GM21723 (cell line): Measurements from ENCODE around the gene STEAP3.
A peak's percentile ranks its signal among the peaks of the same experiment; 100 is the strongest.

Source experiments
- ATAC-seq: cut with Tn5 transposase; IDR thresholded peaks from one replicate; pipeline ENCODE4 v1.9.1; 2021; ENCODE audit warnings: mild to moderate bottlenecking, moderate library complexity; ENCODE audit not compliant: unreplicated experiment

Gene STEAP3

DNA sequence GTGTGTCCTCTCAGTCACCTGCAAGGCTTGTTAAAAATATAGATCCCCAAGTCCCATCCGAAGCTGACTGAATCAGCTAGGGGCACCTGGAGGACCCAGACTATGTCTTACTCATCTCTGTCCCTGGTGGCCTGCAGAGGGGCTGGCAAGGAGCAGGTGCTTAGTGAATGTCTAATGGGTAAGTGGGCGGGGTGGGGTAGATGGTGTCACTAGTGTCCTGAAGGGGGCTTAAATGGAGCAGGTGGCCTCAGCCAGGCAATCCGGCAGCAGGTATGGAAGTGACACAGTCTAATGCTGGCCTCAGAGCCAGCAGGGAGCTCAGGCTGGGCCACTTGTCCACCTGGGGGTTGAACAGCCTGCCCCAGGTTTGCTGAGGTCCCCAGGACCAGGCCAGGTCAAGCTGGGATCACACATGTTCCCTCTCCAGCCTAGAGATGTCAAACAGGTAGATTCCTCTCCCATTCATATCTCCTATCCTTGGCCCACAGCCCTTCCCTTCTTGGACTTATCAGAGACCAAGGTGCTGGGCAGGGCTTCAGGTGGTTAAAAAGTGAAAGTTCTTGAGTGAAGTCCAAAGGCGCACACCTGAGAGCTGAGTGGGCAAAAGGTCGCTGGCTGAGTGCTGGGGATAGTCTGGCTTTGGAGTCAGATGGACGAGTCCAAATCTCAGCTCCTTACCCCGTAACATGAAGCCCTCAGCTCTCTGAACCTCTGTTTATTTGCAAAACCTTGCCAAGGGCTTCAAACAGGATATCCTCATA lies 1.7 kb downstream of the STEAP3 start:
- ATAC-seq = no peak

GRCh38 chr2:119225926-119226325 lies 2.3 kb downstream of the STEAP3 start:
- no peak for ATAC-seq

GRCh38 chr2:119227346-119227745 lies 3.7 kb downstream of the STEAP3 start:
- ATAC-seq = no peak

- ATAC-seq = no peak
Measured at GRCh38 chr2:119228136-119228535, 4.5 kb downstream of the STEAP3 start.

DNA sequence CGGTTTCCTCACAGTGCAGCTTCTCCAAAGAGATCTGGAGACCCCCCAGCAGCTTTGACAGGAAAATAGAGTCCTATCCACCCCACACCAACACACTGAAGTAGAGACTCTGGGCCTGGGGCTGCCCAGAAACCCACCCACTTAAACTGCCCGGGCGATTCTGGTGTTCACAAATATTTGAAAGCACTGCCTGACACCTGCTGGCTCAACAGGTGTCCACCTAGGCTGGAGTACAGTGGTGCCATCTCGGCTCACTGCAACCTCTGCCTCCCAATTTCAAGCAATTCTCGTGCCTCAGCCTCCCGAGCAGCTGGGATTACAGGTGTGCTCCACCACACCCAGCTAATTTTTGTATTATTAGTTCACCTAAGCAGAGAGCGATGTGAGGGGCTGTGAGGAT lies 5.3 kb downstream of the STEAP3 start:
- no peak for ATAC-seq

- no peak for ATAC-seq
Measured at GRCh38 chr2:119229716-119230115, 6.1 kb downstream of the STEAP3 start.

DNA sequence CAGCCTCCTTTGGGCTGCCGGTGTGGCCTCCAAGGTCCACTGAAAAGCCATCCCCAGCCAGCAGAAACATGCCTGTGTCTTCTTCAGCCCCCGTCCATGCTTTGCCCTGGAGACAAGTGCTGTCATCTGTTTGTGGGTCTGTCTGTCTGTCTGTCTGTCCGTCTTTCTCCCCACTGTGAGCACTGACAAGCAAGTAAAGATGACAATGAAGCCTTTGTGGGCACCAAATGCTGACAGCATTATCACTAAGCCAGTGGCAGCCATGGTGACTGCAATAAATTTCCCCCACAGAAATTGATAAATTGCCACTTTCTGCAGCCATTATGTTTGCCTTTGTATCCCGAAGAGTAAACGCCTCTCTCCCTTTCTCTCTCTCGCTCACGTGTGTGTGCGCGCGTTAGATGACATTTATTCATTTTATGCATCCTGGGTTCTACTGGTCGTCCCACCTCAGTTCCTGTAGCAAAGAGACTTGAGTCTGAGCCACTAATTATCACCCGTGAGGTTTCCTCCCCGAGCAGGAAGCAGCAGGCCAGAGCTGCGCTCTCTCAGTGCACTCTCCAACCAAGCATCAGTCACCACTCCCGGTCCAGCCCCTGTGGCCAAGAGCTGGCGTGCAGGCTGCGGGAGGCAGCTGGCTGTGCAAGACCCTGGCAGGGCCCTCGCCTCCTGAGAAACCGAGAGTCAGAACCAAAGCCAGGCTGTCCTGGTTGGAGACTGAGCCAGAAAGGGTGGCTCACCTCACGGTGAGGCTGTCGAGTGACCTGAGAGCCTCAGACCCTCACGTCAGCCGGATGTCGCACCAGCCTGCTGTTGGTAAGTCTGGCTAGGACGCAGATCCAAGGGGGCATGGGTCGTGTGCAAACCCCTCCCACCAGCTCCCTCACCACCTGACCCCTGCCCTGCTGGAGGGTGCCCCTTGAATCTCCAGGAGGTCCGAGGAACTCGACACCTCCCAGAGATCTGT lies 6.9 kb downstream of the STEAP3 start:
- ATAC-seq = no peak

DNA sequence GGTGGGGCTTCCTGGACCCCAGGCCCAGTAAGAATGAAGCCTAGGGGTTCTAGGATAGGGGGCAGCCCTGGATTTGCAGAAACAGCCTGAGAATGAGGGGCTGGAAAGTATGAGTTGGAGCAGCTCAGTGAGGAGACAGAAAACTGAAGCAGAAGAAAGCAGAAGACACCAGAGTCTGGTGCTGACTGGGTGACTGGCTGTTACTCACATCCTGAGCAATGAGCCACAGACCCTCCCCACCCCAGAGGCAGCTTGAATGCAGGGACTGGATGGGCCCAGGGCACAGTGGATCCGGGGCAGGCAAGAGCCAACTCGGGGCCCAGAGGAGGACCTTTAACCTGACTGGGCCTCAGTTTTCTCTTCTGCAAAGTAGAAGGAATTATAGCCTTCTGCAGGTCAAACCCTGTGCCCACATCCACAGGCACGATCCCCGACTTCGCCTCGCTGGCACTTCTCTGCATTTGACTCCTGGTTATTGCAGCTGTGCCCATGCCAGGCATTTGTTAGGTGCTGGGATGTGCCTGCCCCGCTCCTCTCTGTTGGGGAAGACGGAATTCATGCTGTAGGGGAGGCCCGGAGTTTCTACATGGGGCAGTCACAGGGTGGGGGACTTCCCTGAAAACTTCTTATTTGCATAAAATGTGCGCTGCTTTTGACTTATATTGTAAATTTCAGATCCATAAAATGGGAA lies 8.5 kb downstream of the STEAP3 start:
- ATAC-seq = peak; percentile 64

GRCh38 chr2:119232666-119232993 lies 9.0 kb downstream of the STEAP3 start:
- peak; percentile 49 for ATAC-seq

- ATAC-seq = peak; percentile 29
Measured at GRCh38 chr2:119233326-119234020, 9.8 kb downstream of the STEAP3 start.

DNA sequence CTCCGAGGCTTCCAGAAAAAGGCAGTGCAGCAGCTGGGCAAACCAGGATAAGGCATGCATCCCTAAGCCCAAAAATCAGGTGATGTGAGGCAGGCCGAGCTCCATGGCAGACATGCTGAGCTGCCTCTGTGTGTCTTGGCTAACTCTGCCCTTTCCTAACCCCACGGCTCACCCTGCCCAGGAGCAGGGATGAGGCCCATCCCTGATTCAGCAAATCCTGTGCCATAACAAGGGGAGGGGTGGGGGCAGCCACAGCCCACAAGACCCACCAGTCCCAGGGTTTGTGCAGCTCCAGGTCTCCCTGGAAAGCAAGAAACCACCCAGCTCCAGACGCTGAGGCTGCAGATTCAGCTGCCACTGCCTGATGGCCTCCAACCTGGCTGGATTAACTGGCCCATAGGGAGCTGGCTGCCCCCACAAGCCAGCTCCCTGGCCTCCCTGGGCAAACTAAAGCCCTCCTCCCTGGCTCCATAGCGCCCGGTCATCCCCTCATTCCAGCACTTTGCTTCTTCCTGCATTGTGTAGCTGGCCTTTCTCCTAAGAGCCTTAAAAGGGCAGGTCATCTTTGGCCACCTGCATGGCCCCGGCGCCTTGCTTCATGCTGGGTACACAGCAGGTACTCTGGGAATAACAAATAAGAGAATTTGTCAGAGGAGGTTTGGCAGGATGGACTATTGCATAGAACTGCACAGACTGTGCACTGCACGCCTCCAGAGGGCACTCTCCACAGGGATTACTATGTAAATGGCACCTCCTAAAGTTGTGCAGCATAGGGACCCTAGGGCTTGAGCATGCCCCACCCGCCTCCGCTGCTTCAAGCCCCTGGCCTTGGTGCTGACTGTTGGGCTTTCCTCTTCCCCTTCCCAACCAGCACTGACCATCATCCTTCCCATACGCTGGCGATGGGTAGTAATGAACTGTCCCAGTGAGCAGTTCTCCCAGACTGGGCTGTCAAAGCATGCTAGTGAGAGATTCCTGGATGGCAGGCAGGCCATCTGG lies 10.7 kb downstream of the STEAP3 start:
- no peak for ATAC-seq

DNA sequence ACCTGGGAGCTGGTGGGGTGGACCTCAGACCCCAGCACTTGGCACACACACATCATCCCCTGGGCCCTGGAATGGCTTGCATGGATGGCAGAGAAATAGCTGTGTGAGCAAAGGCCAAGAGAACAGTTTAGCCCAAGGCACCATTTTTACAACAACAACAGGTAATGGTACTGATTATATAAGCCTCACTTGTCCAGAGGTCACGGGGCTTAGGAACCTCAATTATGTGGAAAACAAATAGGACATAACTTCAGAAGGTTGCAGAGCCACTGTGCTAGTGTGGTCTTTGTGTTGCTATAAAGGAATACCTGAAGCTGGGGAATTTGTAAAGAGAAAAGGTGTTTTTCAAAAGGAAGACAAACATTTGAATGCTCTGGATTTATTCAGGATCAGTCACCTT lies 13.2 kb downstream of the STEAP3 start:
- no peak for ATAC-seq

GRCh38 chr2:119240311-119241204 lies 16.9 kb downstream of the STEAP3 start:
- ATAC-seq = no peak

- no peak for ATAC-seq
Measured at GRCh38 chr2:119241205-119241532, 17.5 kb downstream of the STEAP3 start.

GRCh38 chr2:119242276-119243119 lies 18.9 kb downstream of the STEAP3 start:
- no peak for ATAC-seq

GRCh38 chr2:119243621-119244020 lies 20.0 kb downstream of the STEAP3 start:
- ATAC-seq = no peak

DNA sequence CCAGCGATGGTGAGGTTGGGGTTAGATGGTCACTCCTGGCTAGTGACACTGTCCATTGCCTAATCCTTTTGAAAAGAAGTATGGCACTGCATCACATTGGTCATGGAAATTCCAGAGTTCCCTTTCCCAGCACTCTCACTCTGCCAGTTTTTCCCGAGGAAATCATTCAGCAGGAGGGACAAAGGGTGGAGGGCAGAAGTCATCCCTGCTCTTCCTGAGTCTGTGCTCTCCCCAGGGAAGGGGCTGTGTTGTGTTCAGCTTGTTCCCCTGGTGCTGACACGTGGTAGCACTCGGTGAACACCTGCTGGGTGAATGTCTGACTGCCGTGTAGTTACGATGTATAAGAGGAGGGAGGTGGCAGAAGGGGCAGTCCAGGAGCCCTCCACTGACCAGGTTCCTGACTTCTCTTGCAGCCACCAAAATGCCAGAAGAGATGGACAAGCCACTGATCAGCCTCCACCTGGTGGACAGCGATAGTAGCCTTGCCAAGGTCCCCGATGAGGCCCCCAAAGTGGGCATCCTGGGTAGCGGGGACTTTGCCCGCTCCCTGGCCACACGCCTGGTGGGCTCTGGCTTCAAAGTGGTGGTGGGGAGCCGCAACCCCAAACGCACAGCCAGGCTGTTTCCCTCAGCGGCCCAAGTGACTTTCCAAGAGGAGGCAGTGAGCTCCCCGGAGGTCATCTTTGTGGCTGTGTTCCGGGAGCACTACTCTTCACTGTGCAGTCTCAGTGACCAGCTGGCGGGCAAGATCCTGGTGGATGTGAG lies 21.6 kb downstream of the STEAP3 start:
- ATAC-seq = no peak
